SU-DHL-6 (cell line): Measurements from ENCODE around the gene ABCB4.

Experiments used
- CTCF ChIP-seq: fragments of 200-600 bp; sonication (generic); IDR thresholded peaks from one replicate; pipeline ENCODE4 v1.5.1; 2017; ENCODE audit warnings: antibody characterized with exemption, mild to moderate bottlenecking, low read length, moderate library complexity; ENCODE audit not compliant: insufficient read depth, poor library complexity, severe bottlenecking
- EZH2phosphoT487 ChIP-seq: fragments of 200-600 bp; sonication (generic), shearing (Covaris generic); conservative IDR thresholded peaks from 2 replicates; pipeline ENCODE4 v1.6.1; 2018; ENCODE audit warnings: mild to moderate bottlenecking, antibody characterized with exemption, low read length, moderate library complexity, mixed read lengths

- TF ChIP-seq CTCF, result no peak
- no peak for TF ChIP-seq EZH2phosphoT487
Measured at GRCh38 chr7:87413951-87414793, 61.3 kb downstream of the ABCB4 start.
